SK-N-SH (cell line): ENCODE results near the gene CLIC3. TPM values are rescaled to one million over a fixed set of nuclear protein-coding genes. Genes with fewer than 3 reads are reported as not detected.

Experiments used
- CTCF ChIA-PET: fragments of 300-600, 350-600 bp; formaldehyde crosslinking; extraction: SDS; loops from one replicate; lab custom pipeline; 2021; lab: Yijun Ruan, JAX
- POLR2A ChIA-PET: fragments of 350-600 bp; sonication (Branson Sonifier 250); formaldehyde crosslinking; extraction: SDS; loops from one replicate; lab custom pipeline; 2020; ENCODE audit warnings: antibody characterized with exemption, inconsistent platforms; lab: Yijun Ruan, JAX
- DNase-seq: peaks from one replicate; pipeline ENCODE4 v3.0.0; 2012
- H2AFZ ChIP-seq: fragments of 200-600 bp; sonication (generic); 2 replicates; pipeline ENCODE4 v1.8.1; 2016; ENCODE audit warnings: antibody characterized with exemption, mild to moderate bottlenecking, low read depth
- H3F3A ChIP-seq: fragments of 200-600 bp; sonication (generic); replicated peaks from 2 replicates; pipeline ENCODE3; 2016; ENCODE audit warnings: antibody characterized with exemption, mild to moderate bottlenecking; ENCODE audit not compliant: insufficient read depth
- H3K27ac ChIP-seq, 2 experiments: fragments of 200-500 bp in 1 of 2; fragments of 200-600 bp in 1 of 2; sonication (Bioruptor generic) in 1 of 2; sonication (generic), shearing (Covaris generic) in 1 of 2; 2 replicates each; pipeline versions ENCODE4 v1.5.1 to v1.6.1; 2014 to 2016; ENCODE audit warnings: low read depth in 2 of 2, inconsistent platforms in 1 of 2, low read length in 1 of 2, mild to moderate bottlenecking in 1 of 2, mixed read lengths in 1 of 2
- H3K27me3 ChIP-seq: fragments of 200-600 bp; sonication (generic), shearing (Covaris generic); 2 replicates; pipeline ENCODE4 v1.6.1; 2016; ENCODE audit warnings: mixed run types; ENCODE audit not compliant: insufficient read depth
- H3K36me3 ChIP-seq, 2 experiments: fragments of 200-500 bp in 1 of 2; fragments of 200-600 bp in 1 of 2; sonication (Bioruptor generic) in 1 of 2; sonication (generic) in 1 of 2; replicated peaks in 1 of 2; 2 replicates each; pipeline versions ENCODE3 to v1.5.1; 2014 to 2016; ENCODE audit warnings: low read length in 1 of 2, mild to moderate bottlenecking in 1 of 2; ENCODE audit not compliant: insufficient read depth in 2 of 2, control insufficient read depth in 1 of 2
- H3K4me1 ChIP-seq, 2 experiments: fragments of 200-500 bp in 1 of 2; fragments of 200-600 bp in 1 of 2; sonication (Bioruptor generic) in 1 of 2; sonication (generic), shearing (Covaris generic) in 1 of 2; 2 replicates each; pipeline versions ENCODE4 v1.5.1 to v1.6.1; 2014 to 2016; ENCODE audit warnings: low read depth in 1 of 2, low read length in 1 of 2, mixed run types in 1 of 2; ENCODE audit not compliant: insufficient read depth in 2 of 2, control insufficient read depth in 1 of 2
- H3K4me2 ChIP-seq: fragments of 200-600 bp; sonication (generic), shearing (Covaris generic); 2 replicates; pipeline ENCODE4 v1.6.1; 2017; ENCODE audit warnings: mixed run types
- H3K4me3 ChIP-seq, 2 experiments: fragments of 200-500 bp in 1 of 2; fragments of 200-600 bp in 1 of 2; sonication (Bioruptor generic) in 1 of 2; sonication (generic), shearing (Covaris generic) in 1 of 2; 2 replicates each; pipeline versions ENCODE4 v1.5.1 to v1.8.1; 2014 to 2016; ENCODE audit warnings: low read depth in 2 of 2, inconsistent platforms in 1 of 2, low read length in 1 of 2, mild to moderate bottlenecking in 1 of 2, mixed read lengths in 1 of 2, moderate library complexity in 1 of 2
- H3K79me2 ChIP-seq: fragments of 200-600 bp; sonication (generic); 2 replicates; pipeline ENCODE4 v1.8.1; 2017; ENCODE audit warnings: mild to moderate bottlenecking; ENCODE audit not compliant: insufficient read depth
- H3K9ac ChIP-seq: fragments of 200-600 bp; sonication (generic); 2 replicates; pipeline ENCODE4 v1.6.1; 2017; ENCODE audit warnings: mixed run types
- H3K9me2 ChIP-seq: fragments of 200-600 bp; sonication (generic); 2 replicates; pipeline ENCODE4 v1.6.1; 2017; ENCODE audit warnings: mixed run types
- H3K9me3 ChIP-seq: fragments of 200-600 bp; sonication (generic); 2 replicates; pipeline ENCODE4 v1.6.1; 2017; ENCODE audit warnings: mixed run types, mild to moderate bottlenecking, moderate library complexity
- H4K20me1 ChIP-seq: fragments of 200-600 bp; sonication (generic); 2 replicates; pipeline ENCODE4 v1.6.1; 2017; ENCODE audit warnings: mild to moderate bottlenecking, mixed run types; ENCODE audit not compliant: insufficient read depth
- FOSL2 ChIP-seq: IDR thresholded peaks from 2 replicates; pipeline ENCODE4 v1.4.0; 2012; ENCODE audit warnings: low read depth, mild to moderate bottlenecking, moderate library complexity, borderline replicate concordance
- FOXJ3 ChIP-seq: sonication (generic); formaldehyde crosslinking; IDR thresholded peaks from 2 replicates; pipeline ENCODE4 v1.5.1; 2020; ENCODE audit warnings: mild to moderate bottlenecking, missing genetic modification reagents
- GATA2 ChIP-seq: sonication (generic); formaldehyde crosslinking; IDR thresholded peaks from 2 replicates; pipeline ENCODE4 v1.5.0; 2020; ENCODE audit warnings: mild to moderate bottlenecking, missing genetic modification reagents
- POLR2AphosphoS5 ChIP-seq: IDR thresholded peaks from 2 replicates; pipeline ENCODE4 v1.6.1; 2012; ENCODE audit warnings: low read depth, low read length
- RXRA ChIP-seq: IDR thresholded peaks from 2 replicates; pipeline ENCODE4 v1.4.0; 2012; ENCODE audit warnings: low read depth, mild to moderate bottlenecking, borderline replicate concordance
- SMC3 ChIP-seq: IDR thresholded peaks from 2 replicates; pipeline ENCODE4 v1.6.1; 2012; ENCODE audit warnings: low read depth, low read length, improper control_type of control experiment
- TAF1 ChIP-seq: IDR thresholded peaks from 2 replicates; pipeline ENCODE4 v1.6.1; 2012; ENCODE audit warnings: low read depth, mild to moderate bottlenecking, low read length, moderate library complexity, borderline replicate concordance
- TCF12 ChIP-seq: IDR thresholded peaks from 2 replicates; pipeline ENCODE4 v1.4.0; 2012
- WGBS: methylation state at CpG from one replicate; pipeline ENCODE4 v1.1.6; 2017; ENCODE audit warnings: low lambda C conversion rate; 5-methylcytosine and 5-hydroxymethylcytosine counted together
- polyA plus RNA-seq, 3 experiments: library from polyadenylated mRNA; depleted of rRNA; stranded (reverse); fragments of >200 nt; gene quantifications; 2 replicates each; pipeline ENCODE4 v1.2.3, GENCODE V29; 2012
- TF ChIP-seq, protein P1 (sequence below): IDR thresholded peaks from 2 replicates; pipeline ENCODE4 v1.4.0; 2012; ENCODE audit warnings: low read depth, borderline replicate concordance
- TF ChIP-seq, protein P2 (sequence below): IDR thresholded peaks from 2 replicates; pipeline ENCODE4 v1.6.1; 2012; ENCODE audit warnings: mild to moderate bottlenecking, low read depth, low read length, moderate library complexity
- TF ChIP-seq, protein P3 (sequence below): fragments of 150-350 bp; IDR thresholded peaks from 2 replicates; pipeline ENCODE4 v1.6.1; 2016; ENCODE audit warnings: mild to moderate bottlenecking, low read depth, low read length
- TF ChIP-seq, protein P4 (sequence below): IDR thresholded peaks from 2 replicates; pipeline ENCODE4; 2012

Gene CLIC3
- polyA plus RNA-seq, 1 of the 3 experiments (the other 2 are of a cell fraction): 1.0 TPM

DNA sequence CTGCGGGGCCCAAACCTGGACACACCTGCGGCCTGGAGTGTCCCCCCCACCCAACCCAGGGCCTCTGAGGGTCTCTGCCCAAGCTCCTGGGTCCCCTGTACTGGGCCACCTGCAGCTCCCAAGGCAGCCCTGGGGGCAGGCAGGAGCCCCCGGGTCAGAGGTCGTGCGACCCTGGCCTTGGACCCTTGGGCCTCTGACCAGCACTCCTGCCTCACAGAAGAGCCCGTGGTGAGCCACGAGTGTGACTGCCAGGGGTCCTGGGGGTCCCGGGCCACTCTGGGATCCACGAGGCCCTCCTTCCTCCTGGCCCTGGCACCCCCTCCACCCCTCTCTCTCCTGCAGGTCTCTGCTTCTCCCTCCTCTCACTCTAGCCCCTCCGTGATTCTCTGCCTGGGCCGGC is 24.0 kb downstream of the CLIC3 start (continued):
- TF ChIP-seq, protein P1, sequence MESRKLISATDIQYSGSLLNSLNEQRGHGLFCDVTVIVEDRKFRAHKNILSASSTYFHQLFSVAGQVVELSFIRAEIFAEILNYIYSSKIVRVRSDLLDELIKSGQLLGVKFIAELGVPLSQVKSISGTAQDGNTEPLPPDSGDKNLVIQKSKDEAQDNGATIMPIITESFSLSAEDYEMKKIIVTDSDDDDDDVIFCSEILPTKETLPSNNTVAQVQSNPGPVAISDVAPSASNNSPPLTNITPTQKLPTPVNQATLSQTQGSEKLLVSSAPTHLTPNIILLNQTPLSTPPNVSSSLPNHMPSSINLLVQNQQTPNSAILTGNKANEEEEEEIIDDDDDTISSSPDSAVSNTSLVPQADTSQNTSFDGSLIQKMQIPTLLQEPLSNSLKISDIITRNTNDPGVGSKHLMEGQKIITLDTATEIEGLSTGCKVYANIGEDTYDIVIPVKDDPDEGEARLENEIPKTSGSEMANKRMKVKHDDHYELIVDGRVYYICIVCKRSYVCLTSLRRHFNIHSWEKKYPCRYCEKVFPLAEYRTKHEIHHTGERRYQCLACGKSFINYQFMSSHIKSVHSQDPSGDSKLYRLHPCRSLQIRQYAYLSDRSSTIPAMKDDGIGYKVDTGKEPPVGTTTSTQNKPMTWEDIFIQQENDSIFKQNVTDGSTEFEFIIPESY: no peak
- TF ChIP-seq SMC3 (no peak), TAF1 (no peak), GATA2 (CRISPR knock-in tag) (no peak)
- TF ChIP-seq, protein P2, sequence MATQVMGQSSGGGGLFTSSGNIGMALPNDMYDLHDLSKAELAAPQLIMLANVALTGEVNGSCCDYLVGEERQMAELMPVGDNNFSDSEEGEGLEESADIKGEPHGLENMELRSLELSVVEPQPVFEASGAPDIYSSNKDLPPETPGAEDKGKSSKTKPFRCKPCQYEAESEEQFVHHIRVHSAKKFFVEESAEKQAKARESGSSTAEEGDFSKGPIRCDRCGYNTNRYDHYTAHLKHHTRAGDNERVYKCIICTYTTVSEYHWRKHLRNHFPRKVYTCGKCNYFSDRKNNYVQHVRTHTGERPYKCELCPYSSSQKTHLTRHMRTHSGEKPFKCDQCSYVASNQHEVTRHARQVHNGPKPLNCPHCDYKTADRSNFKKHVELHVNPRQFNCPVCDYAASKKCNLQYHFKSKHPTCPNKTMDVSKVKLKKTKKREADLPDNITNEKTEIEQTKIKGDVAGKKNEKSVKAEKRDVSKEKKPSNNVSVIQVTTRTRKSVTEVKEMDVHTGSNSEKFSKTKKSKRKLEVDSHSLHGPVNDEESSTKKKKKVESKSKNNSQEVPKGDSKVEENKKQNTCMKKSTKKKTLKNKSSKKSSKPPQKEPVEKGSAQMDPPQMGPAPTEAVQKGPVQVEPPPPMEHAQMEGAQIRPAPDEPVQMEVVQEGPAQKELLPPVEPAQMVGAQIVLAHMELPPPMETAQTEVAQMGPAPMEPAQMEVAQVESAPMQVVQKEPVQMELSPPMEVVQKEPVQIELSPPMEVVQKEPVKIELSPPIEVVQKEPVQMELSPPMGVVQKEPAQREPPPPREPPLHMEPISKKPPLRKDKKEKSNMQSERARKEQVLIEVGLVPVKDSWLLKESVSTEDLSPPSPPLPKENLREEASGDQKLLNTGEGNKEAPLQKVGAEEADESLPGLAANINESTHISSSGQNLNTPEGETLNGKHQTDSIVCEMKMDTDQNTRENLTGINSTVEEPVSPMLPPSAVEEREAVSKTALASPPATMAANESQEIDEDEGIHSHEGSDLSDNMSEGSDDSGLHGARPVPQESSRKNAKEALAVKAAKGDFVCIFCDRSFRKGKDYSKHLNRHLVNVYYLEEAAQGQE: no peak
- TF ChIP-seq, protein P3, sequence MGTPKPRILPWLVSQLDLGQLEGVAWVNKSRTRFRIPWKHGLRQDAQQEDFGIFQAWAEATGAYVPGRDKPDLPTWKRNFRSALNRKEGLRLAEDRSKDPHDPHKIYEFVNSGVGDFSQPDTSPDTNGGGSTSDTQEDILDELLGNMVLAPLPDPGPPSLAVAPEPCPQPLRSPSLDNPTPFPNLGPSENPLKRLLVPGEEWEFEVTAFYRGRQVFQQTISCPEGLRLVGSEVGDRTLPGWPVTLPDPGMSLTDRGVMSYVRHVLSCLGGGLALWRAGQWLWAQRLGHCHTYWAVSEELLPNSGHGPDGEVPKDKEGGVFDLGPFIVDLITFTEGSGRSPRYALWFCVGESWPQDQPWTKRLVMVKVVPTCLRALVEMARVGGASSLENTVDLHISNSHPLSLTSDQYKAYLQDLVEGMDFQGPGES: no peak

DNA sequence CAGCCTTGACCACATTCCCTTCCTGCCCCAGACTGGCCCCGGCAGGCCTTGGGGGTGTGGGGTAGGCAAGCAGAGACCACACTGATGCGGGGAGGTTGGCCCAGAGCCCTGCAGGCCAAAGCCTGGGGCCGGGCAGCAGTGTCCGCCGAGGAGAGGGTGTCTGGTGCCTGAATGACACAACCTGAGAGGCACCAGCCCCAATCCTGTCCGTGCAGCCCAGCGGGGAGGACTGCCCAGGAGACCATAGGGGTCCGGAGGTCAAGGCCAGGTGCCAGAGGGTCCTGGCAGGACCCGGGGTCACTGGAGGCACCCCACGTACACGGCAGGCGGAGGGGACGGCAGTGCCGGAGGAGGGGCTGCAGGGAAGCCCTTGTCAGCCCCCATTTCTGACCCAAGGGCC is 24.6 kb downstream of the CLIC3 start:
- no peaks in the 10 kb centered on the region for H3F3A ChIP-seq
- POLR2A ChIA-PET: no interaction called here
- no peak for TF ChIP-seq POLR2AphosphoS5
- no peak for TF ChIP-seq FOXJ3 (CRISPR knock-in tag)
- TF ChIP-seq FOSL2: no peak
- TF ChIP-seq, protein P4, sequence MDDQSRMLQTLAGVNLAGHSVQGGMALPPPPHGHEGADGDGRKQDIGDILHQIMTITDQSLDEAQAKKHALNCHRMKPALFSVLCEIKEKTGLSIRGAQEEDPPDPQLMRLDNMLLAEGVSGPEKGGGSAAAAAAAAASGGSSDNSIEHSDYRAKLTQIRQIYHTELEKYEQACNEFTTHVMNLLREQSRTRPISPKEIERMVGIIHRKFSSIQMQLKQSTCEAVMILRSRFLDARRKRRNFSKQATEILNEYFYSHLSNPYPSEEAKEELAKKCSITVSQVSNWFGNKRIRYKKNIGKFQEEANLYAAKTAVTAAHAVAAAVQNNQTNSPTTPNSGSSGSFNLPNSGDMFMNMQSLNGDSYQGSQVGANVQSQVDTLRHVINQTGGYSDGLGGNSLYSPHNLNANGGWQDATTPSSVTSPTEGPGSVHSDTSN: no peak
- TF ChIP-seq RXRA: no peak
- TF ChIP-seq, protein P2: no peak
- TF ChIP-seq, protein P1: no peak
- no peak for TF ChIP-seq TCF12
- TF ChIP-seq, all 33 proteins: peak for 0
- H3K27me3 ChIP-seq: no peaks in the 10 kb centered on the region
- peaks cover 0 to 15% of the 10 kb centered on the region in 2 experiments; a peak in 1 of 4 replicates for H3K4me1 ChIP-seq
- 53% methylated on average over 7 of the region's 14 CpGs for WGBS
- no peaks in the 10 kb centered on the region for H3K79me2 ChIP-seq
- H3K27ac ChIP-seq: no peak overlapping the region
- no peaks in the 10 kb centered on the region for H4K20me1 ChIP-seq
- no peak overlapping the region for H3K4me3 ChIP-seq
- no peak overlapping the region for H3K4me2 ChIP-seq
- DNase-seq: no peak
- CTCF ChIA-PET: interaction anchor here (0.9 to 1.8 kb wide), 4 partner anchors 9 to 57 kb away, joined by 3 to 5 read pairs (median 4); partner anchors contain the start of gene ABCA2
- no peak overlapping the region for H3K9ac ChIP-seq
- no peaks in the 10 kb centered on the region for H3K9me2 ChIP-seq
- no peak overlapping the region for H2AFZ ChIP-seq
- no peaks in the 10 kb centered on the region for H3K9me3 ChIP-seq
- H3K36me3 ChIP-seq: no peaks in the 10 kb centered on the region
